Measurements from ENCODE around the gene INSR. TPM values are rescaled to one million over a fixed set of nuclear protein-coding genes. Genes with fewer than 3 reads are reported as not detected.

INSR gene
- total RNA-seq, 1 donor from 2014 or later: 3.2 TPM

DNA sequence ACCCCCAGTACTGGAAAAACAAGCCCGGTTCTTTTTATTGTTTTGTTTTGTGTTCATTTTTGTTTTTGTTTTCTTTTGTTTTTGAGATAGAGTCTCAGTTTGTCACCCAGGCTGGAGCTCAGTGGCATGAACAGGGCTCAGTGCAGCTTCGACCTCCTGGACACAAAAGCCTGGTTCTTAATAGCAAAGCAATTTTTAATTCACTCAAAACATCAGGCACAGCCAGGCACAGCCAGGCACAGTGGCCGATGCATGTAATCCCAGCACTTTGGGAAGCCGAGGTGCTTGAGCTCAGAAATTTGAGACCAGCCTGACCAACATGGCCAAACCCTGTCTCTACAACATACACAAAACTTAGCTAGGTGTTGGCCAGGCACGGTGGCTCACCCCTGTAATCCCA lies 30.7 kb downstream of the INSR start:
- H3K9me3 Mint-ChIP-seq: peaks cover 4% of the 10 kb centered on the region
- ChIA-PET CTCF (no interaction called here), POLR2A (interaction anchor here (0.6 to 0.7 kb wide), 2 partner anchors 81 to 1040 kb away, joined by 8 to 10 read pairs; no protein-coding TSS in a partner anchor)
- H3K27ac Mint-ChIP-seq: no peak overlapping the region
- DNase-seq: no peak
- no peak for ATAC-seq (ENCODE audit: low read depth)
- H3K4me3 Mint-ChIP-seq: no peak overlapping the region
- TF ChIP-seq, protein P1, sequence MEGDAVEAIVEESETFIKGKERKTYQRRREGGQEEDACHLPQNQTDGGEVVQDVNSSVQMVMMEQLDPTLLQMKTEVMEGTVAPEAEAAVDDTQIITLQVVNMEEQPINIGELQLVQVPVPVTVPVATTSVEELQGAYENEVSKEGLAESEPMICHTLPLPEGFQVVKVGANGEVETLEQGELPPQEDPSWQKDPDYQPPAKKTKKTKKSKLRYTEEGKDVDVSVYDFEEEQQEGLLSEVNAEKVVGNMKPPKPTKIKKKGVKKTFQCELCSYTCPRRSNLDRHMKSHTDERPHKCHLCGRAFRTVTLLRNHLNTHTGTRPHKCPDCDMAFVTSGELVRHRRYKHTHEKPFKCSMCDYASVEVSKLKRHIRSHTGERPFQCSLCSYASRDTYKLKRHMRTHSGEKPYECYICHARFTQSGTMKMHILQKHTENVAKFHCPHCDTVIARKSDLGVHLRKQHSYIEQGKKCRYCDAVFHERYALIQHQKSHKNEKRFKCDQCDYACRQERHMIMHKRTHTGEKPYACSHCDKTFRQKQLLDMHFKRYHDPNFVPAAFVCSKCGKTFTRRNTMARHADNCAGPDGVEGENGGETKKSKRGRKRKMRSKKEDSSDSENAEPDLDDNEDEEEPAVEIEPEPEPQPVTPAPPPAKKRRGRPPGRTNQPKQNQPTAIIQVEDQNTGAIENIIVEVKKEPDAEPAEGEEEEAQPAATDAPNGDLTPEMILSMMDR (IDR thresholded peaks at IDR 0.05): no peak
- H3K36me3 Mint-ChIP-seq (ENCODE audit: low read depth): no peaks in the 10 kb centered on the region
- no peaks in the 10 kb centered on the region for H3K4me1 Mint-ChIP-seq
- intact Hi-C loops (cut with micrococcal nuclease): no loop called here
- no peaks in the 10 kb centered on the region for H3K27me3 Mint-ChIP-seq

DNA sequence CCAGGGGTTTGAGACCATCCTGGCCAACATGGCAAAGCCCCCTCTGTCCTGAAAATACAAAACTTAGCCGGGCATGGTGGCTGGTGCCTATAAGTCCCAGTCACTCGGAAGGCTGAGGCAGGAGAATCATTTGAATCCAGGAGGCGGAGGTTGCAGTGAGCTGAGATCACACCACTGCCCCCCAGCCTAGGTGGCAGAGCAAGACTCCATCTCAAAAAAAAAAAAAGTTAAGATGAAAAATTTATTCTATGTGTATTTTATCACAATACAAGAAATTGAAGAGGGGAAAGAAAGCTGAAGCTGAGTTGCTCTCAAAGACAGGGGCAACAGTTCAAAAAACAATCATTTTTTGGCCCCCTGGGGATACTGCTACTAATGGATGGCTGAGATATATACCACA lies 31.1 kb downstream of the INSR start:
- H3K27ac Mint-ChIP-seq: no peak overlapping the region
- no peak overlapping the region for H3K4me3 Mint-ChIP-seq
- no peak for ATAC-seq (ENCODE audit: low read depth)
- TF ChIP-seq, protein P1 (IDR thresholded peaks at IDR 0.05): no peak
- ChIA-PET CTCF (no interaction called here), POLR2A (no interaction called here)
- H3K27me3 Mint-ChIP-seq: no peaks in the 10 kb centered on the region
- DNase-seq: no peak
- H3K4me1 Mint-ChIP-seq: no peaks in the 10 kb centered on the region
- H3K36me3 Mint-ChIP-seq (ENCODE audit: low read depth): no peaks in the 10 kb centered on the region
- intact Hi-C loops (cut with micrococcal nuclease): no loop called here
- H3K9me3 Mint-ChIP-seq: peaks cover 4% of the 10 kb centered on the region

DNA sequence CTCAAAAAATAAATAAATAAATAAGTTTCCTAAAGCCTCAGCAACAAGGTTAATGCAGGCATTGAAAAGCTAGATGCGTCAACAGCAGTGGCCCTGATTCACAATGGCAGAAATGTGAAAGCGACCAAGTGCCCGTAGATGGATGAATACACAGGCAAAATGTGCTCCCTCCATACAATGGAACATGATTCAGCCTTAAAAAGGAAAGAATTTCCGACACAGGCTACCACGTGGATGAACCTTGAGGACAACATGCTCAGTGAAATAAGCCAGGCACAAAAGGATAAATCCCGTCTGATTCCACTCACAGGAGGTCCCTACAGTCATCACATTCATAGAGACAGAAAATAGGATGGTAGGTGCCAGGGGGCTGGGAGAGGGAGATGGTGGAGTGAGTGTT lies 31.7 kb downstream of the INSR start:
- Mint-ChIP-seq H3K36me3 (ENCODE audit: low read depth) (no peaks in the 10 kb centered on the region), H3K27ac (no peak overlapping the region), H3K4me3 (no peak overlapping the region), H3K27me3 (no peaks in the 10 kb centered on the region), H3K9me3 (peaks cover 4% of the 10 kb centered on the region), H3K4me1 (no peaks in the 10 kb centered on the region)
- ATAC-seq (ENCODE audit: low read depth) (no peak), DNase-seq (no peak)
- intact Hi-C loops (cut with micrococcal nuclease): no loop called here
- ChIA-PET POLR2A (no interaction called here), CTCF (no interaction called here)
- TF ChIP-seq, protein P1 (IDR thresholded peaks at IDR 0.05): no peak

DNA sequence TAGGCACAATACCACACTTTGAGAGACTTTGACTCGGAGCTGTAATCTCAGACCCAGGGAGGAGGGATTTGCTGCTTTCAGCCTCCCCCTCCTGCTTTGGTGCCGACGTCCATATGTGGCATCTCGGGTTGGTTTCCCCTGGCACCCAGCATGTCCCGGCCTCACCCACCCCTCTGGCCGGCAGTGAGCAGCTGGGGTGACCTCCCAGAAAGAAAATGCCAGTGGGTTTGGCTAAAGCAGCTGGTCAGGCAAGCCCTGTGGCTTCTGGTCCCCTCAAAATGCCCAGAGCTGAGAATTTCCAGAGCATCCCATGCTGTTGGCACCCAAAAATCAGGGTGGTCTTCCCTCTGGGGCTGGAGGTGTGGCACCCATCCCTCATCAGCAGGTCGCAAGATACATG lies 34.1 kb downstream of the INSR start:
- no peaks in the 10 kb centered on the region for H3K36me3 Mint-ChIP-seq (ENCODE audit: low read depth)
- ChIA-PET CTCF (no interaction called here), POLR2A (interaction anchor here (0.7 to 1.0 kb wide), 2 partner anchors 14 to 80 kb away, joined by 3 to 4 read pairs; no protein-coding TSS in a partner anchor)
- H3K27ac Mint-ChIP-seq: no peak overlapping the region
- no peaks in the 10 kb centered on the region for H3K9me3 Mint-ChIP-seq
- intact Hi-C loops (cut with micrococcal nuclease): no loop called here
- ATAC-seq (ENCODE audit: low read depth) (no peak), DNase-seq (no peak)
- H3K4me3 Mint-ChIP-seq: no peak overlapping the region
- H3K27me3 Mint-ChIP-seq: no peaks in the 10 kb centered on the region
- TF ChIP-seq, protein P1 (IDR thresholded peaks at IDR 0.05): no peak
- H3K4me1 Mint-ChIP-seq: no peaks in the 10 kb centered on the region

DNA sequence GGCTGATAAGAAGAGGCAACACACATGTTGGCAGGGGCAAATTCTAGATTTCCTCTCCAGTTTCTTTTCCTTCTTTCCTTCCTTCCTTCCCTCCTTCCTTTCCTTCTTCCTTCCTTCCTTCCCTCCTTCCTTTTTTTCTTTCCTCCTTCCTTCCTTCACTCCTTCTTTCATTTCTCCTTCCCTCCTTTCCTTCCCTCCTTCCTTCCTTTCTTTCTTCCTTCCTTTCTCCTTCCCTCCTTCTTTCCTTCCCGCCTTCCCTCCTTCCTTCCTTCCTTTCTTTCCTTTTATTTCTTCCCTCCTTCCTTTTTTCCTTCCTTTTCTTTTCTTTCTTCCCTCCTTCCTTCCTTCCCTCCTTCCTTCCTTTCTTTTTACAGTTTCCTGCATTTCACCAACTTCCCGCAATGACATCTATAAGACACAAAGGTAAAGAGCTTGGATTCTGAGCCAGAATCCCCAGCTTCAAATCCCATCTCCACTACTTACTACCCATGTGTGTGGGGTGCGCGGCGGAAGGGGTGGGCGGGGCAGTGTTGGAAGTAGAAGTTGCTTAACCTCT lies 35.3 kb downstream of the INSR start:
- ATAC-seq (ENCODE audit: low read depth): no peak
- CTCF ChIA-PET: interaction anchor here (1.5 kb wide), 1 partner anchor 157 kb away, joined by 4 read pairs; no protein-coding TSS in a partner anchor
- Mint-ChIP-seq H3K4me1 (no peaks in the 10 kb centered on the region), H3K9me3 (no peaks in the 10 kb centered on the region), H3K27ac (no peak overlapping the region), H3K4me3 (no peak overlapping the region), H3K27me3 (no peaks in the 10 kb centered on the region), H3K36me3 (ENCODE audit: low read depth) (no peaks in the 10 kb centered on the region)
- intact Hi-C loops (cut with micrococcal nuclease): no loop called here
- TF ChIP-seq, protein P1 (IDR thresholded peaks at IDR 0.05): no peak
- POLR2A ChIA-PET: no interaction called here
- no peak for DNase-seq

Data from activated B cell treated with CpG ODN at 0.5 μM for 24 hours (primary cell).